Dendritic cell treated with granulocyte-macrophage colony-stimulating factor and Interleukin-4, amounts not matched to agents 40 ng/mL and 50 ng/mL, for 4 days (primary cell): Measurements from ENCODE around the gene TSPY8.
"Not testable (repeated sequence)": the region's sequence is repeated elsewhere in the genome, so short reads cannot be mapped to it uniquely, and the experiment has no call there.

Experiments
- H3K27ac Mint-ChIP-seq: one replicate; pipeline ENCODE4 v1.8.0; 2022; ENCODE audit warnings: mild to moderate bottlenecking, mixed read lengths
- H3K27me3 Mint-ChIP-seq: one replicate; pipeline ENCODE4 v1.8.0; 2022; ENCODE audit warnings: mild to moderate bottlenecking, mixed read lengths
- H3K36me3 Mint-ChIP-seq: one replicate; pipeline ENCODE4 v1.8.0; 2022; ENCODE audit warnings: low read depth, mixed read lengths
- H3K4me1 Mint-ChIP-seq: one replicate; pipeline ENCODE4 v1.8.0; 2022; ENCODE audit warnings: low read depth, mixed read lengths
- H3K4me3 Mint-ChIP-seq: one replicate; pipeline ENCODE4 v1.8.0; 2022; ENCODE audit warnings: mild to moderate bottlenecking, moderate library complexity, mixed read lengths
- H3K9me3 Mint-ChIP-seq: one replicate; pipeline ENCODE4 v1.8.0; 2022; ENCODE audit warnings: mixed read lengths
- intact Hi-C: fragments of 100-400 bp; cut with micrococcal nuclease; formaldehyde crosslinking; loops from one replicate; pipeline ENCODE4 v1.15.0; 2022

The TSPY8 gene, protein sequence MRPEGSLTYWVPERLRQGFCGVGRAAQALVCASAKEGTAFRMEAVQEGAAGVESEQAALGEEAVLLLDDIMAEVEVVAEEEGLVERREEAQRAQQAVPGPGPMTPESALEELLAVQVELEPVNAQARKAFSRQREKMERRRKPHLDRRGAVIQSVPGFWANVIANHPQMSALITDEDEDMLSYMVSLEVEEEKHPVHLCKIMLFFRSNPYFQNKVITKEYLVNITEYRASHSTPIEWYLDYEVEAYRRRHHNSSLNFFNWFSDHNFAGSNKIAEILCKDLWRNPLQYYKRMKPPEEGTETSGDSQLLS

GRCh38 chrY:9357497-9357896, at the start of gene TSPY8:
Gene TSPY8 (plus strand): TSS chrY:9357797. CDS start chrY:9357843, 46 bp downstream.
- H3K4me1 Mint-ChIP-seq, H3K27me3 Mint-ChIP-seq, H3K36me3 Mint-ChIP-seq, H3K9me3 Mint-ChIP-seq, H3K4me3 Mint-ChIP-seq, H3K27ac Mint-ChIP-seq, intact Hi-C loops: not testable (repeated sequence)

- H3K36me3 Mint-ChIP-seq = no peaks in the 10 kb centered on the region
- H3K9me3 Mint-ChIP-seq = peaks cover 19% of the 10 kb centered on the region
- no peaks in the 10 kb centered on the region for H3K4me1 Mint-ChIP-seq
- no peaks in the 10 kb centered on the region for H3K27me3 Mint-ChIP-seq
- H3K27ac Mint-ChIP-seq = no peak overlapping the region
- intact Hi-C loops = no loop called here
- H3K4me3 Mint-ChIP-seq = no peak overlapping the region
These were observed 36.6 kb upstream of the TSPY8 start for GRCh38 chrY:9320996-9321395.

DNA sequence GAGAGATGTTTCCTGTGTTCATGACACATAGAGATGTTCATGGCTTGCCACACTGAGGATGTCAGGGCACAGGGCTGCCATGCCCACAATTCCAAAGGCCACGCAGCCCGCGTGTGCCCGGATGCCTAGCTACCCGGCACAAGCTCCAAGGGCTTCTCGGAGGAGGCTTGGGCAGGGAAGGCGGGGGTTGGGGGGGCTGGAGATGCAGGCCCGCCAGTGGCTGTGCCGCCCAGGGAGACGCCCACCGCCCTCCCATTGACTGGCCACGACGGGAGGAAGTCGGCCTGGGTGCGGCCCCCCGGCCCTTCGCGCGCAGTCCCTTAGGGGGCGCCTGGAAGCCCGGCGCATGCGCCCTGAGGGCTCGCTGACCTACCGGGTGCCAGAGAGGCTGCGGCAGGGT, 20.4 kb upstream of the TSPY8 start, which contains the start of gene TSPY4:
Gene TSPY4, plus strand, starts transcription at position 301 of the 400 bp plus-strand sequence. Its CDS starts 46 bp downstream, at position 347.
- H3K27me3 Mint-ChIP-seq, H3K4me3 Mint-ChIP-seq, H3K36me3 Mint-ChIP-seq, H3K27ac Mint-ChIP-seq, H3K4me1 Mint-ChIP-seq, H3K9me3 Mint-ChIP-seq, intact Hi-C loops: not testable (repeated sequence)

DNA sequence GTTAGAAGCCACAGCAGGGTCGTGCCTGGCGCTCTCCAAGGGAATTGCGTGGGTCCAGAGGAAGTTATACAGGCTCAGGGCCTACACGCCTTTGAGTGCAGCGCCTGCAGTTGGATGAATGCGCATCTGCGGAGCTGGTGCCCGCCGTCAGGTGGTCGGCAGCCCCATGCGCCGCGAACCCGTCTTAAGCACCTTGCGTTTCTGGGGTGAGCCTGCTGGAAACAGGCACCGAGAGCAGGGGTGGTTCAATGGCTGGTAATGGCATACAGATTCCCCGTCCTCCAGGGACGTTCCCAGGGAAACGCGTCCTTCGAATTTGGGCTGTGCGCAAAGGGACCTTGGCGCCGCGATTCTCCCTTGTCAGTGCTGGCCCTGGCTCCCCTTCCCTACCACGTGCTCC, 38.9 kb downstream of the TSPY8 start:
- intact Hi-C loops, H3K4me1 Mint-ChIP-seq: not testable (repeated sequence)

GRCh38 chrY:9398121-9398520, 40.5 kb downstream of the TSPY8 start, which contains the start of gene TSPY3:
Gene TSPY3 (plus strand): TSS chrY:9398421. CDS start chrY:9398467, 46 bp downstream.
- H3K27me3 Mint-ChIP-seq, H3K27ac Mint-ChIP-seq, H3K4me1 Mint-ChIP-seq, intact Hi-C loops, H3K4me3 Mint-ChIP-seq, H3K36me3 Mint-ChIP-seq, H3K9me3 Mint-ChIP-seq: not testable (repeated sequence)

More for the DNA sequence above, 38.9 kb downstream of the TSPY8 start:
- H3K36me3 Mint-ChIP-seq, H3K9me3 Mint-ChIP-seq, H3K27me3 Mint-ChIP-seq, H3K4me3 Mint-ChIP-seq, H3K27ac Mint-ChIP-seq: not testable (repeated sequence)
